ENCODE data around the gene AFF3.
A peak's percentile ranks its signal among the peaks of the same experiment; 100 is the strongest.

The AFF3 gene

DNA sequence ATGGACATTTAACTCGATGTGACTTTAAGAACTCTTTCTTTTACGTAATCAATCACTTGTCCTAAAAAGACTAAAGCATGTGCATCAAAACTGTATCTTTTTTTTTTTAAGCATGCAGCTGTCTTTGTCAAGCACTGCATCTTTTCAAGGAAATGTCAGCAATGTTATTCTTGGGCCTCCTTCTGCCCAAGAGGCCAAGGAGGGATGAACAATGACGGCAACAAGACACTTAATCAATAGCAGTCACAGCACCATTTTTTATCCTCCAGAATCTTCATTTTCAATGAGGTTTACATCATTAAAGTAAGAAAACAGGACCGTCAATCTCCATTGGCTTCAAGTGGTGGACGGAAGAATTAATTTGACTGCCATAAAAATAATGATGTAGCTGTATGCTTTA lies 253.8 kb downstream of the AFF3 start:
- no peak for DNase-seq (ENCODE audit: low read depth)
- TF ChIP-seq CTCF (IDR thresholded peaks at IDR 0.05; ENCODE audit: insufficient read depth, low read depth, low read length, missing control alignments) = no peak
- H3K4me3 ChIP-seq (ENCODE audit: low read length) = no peak overlapping the region

- H3K4me3 ChIP-seq (ENCODE audit: low read length) = no peak overlapping the region
- no peak for DNase-seq (ENCODE audit: low read depth)
- TF ChIP-seq CTCF (IDR thresholded peaks at IDR 0.05; ENCODE audit: insufficient read depth, low read depth, low read length, missing control alignments) = no peak
Measured at GRCh38 chr2:99886418-99886817, 256.0 kb downstream of the AFF3 start.

DNA sequence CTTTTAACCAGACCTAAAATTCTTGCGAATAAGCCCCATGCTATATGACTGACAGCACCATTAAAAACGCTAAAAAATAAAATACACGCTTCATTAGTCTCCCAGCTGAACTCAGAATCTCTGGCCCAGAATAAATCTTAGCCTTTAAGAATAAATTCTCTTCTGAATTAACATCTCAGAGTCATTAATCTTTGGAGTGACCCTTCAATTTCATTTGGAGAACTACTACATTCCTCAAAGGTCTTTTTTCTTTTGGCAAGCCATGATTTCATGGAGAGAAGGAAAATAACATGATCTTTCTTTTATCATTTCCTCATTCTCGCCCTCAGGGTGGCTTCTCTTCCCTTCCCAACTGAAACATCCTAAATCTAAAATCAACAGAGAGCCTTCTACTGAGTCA lies 259.0 kb downstream of the AFF3 start:
- no peak for DNase-seq (ENCODE audit: low read depth)
- H3K4me3 ChIP-seq (ENCODE audit: low read length) = no peak overlapping the region
- TF ChIP-seq CTCF (IDR thresholded peaks at IDR 0.05; ENCODE audit: insufficient read depth, low read depth, low read length, missing control alignments) = no peak

DNA sequence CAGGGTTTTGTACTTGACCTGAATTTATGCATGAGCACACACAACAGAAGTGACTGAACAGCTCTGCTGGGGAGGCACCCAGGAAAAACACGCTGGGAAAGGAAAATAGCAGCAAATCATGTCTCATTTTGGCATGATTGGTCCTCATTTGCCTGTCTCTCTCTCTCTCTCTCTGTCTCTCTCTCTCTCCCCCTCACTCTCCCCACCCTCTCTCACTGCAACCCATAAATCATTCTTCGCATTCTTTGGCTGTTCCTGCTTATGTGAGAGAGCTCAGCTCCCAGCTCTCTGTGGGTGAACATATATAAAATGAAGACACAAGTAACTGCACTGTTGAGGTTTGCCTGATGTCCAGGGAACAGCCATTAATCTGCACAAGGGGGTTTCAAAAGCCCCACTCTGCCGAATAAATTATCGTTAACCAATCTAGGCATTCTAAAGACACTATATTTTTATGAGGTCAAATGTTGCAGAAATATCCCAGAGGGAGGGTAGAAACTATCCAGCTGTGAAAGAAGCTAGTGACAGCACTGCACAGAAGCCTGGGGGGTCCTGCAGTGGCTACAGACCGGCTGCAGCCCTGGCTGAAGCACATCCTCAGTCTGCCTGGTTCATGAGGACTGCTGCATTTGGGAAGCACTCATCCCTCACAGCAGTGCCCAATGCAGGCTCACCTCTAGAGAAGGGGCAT lies 260.3 kb downstream of the AFF3 start:
- no peak overlapping the region for H3K4me3 ChIP-seq (ENCODE audit: low read length)
- DNase-seq (ENCODE audit: low read depth) = no peak
- no peak for TF ChIP-seq CTCF (IDR thresholded peaks at IDR 0.05; ENCODE audit: insufficient read depth, low read depth, low read length, missing control alignments)

DNA sequence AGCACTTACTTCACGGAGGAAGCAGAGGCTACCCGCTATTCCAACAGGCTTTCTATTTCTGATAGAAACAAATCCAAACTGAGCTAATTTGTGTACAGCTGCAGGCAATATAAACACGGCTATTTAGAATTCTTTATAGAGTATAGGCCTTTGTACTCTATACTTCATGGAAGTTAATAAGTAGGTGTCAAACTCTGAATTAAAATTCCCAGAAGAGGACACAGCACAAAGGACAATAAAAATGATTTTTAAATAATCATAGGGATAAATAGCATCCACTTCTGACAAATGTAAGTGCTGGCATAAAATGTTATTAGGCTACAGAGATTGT lies 261.5 kb downstream of the AFF3 start:
- no peak for TF ChIP-seq CTCF (IDR thresholded peaks at IDR 0.05; ENCODE audit: insufficient read depth, low read depth, low read length, missing control alignments)
- H3K4me3 ChIP-seq (ENCODE audit: low read length) = no peak overlapping the region
- DNase-seq (ENCODE audit: low read depth) = no peak

DNA sequence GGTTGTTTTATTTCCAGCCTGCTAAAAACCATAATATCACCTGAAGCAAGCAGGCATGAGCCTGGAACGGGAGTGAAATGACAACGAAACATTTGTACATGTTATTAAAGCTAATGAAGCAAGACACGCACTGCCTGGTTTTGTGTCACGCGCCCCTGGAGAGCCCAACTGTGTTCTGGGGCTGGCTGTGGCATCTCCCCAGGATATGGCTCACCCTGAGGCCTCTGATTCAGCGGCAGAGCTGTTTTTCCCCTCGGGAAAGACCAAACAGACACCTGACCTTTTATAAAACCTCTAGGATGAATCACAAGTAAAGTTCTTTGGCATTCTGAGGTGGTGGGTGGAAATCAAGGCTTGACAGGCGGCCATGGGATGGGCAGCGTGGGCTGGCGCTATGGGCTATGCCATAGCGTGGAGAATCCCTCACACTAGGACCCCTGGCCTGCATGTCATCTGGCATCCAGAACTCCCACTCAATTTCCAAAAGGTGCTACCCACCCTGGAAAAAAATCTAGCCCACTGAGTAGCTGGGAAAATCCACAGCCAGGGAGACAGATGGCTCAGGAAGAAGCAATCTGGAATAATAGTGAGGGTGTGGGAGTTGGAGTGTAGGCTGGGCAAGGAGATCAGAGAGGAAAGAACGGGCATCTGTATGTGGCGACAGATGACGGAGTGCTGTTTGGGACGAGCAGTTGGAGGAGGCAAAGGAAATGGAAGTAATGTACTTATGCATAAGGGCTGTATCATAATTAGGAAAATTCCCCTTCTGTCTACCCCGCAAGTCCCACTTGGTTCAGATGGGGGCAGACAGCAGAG lies 262.0 kb downstream of the AFF3 start:
- H3K4me3 ChIP-seq (ENCODE audit: low read length) = no peak overlapping the region
- peak; percentile 48 for DNase-seq (ENCODE audit: low read depth)
- no peak for TF ChIP-seq CTCF (IDR thresholded peaks at IDR 0.05; ENCODE audit: insufficient read depth, low read depth, low read length, missing control alignments)
